Ovary (tissue), 9 donors: ENCODE data around the gene RNF34. TPM values are rescaled to one million over a fixed set of nuclear protein-coding genes. Genes with fewer than 3 reads are reported as not detected.

ENCODE experiments used
- DNase-seq, 5 donors: peaks; one replicate each; pipeline ENCODE4 v3.0.0-alpha.2; 2019 to 2020
- H3K27ac ChIP-seq, 2 donors: fragments of 200-600 bp; one replicate each; pipeline versions ENCODE4 v1.5.1 to v1.8.0; 2019 to 2022
- H3K27me3 ChIP-seq: fragments of 200-600 bp; one replicate; pipeline ENCODE4 v1.8.0; 2022
- H3K36me3 ChIP-seq: fragments of 200-600 bp; sonication (generic); one replicate; pipeline ENCODE4 v1.5.1; 2019
- H3K4me1 ChIP-seq: one replicate; pipeline ENCODE4 v1.8.1; 2013; ENCODE audit warnings: mild to moderate bottlenecking, moderate library complexity; ENCODE audit not compliant: insufficient read depth
- H3K4me3 ChIP-seq: fragments of 200-600 bp; sonication (generic); one replicate; pipeline ENCODE4 v1.5.1; 2017
- H3K9me3 ChIP-seq, 2 donors: fragments of 200-600 bp in 1 of 2; sonication (generic) in 1 of 2; one replicate each; pipeline versions ENCODE4 v1.5.1 to v1.8.1; 2013 to 2019; ENCODE audit warnings: mild to moderate bottlenecking in 1 of 2, moderate library complexity in 1 of 2
- EP300 ChIP-seq: sonication (generic); formaldehyde crosslinking; IDR thresholded peaks from one replicate; pipeline ENCODE4 v1.6.1; 2017; ENCODE audit warnings: antibody characterized with exemption
- POLR2A ChIP-seq: fragments of 450-650 bp; IDR thresholded peaks from one replicate; pipeline ENCODE4 v1.6.1; 2017; ENCODE audit warnings: antibody characterized with exemption, mild to moderate bottlenecking, moderate library complexity
- WGBS, 3 donors: extraction: QIAGEN DNeasy Blood & Tissue Kit in 1 of 3; methylation state at CpG; one replicate each; pipeline versions ENCODE4 v1.1.5 to v1.1.7; 2013 to 2017; 5-methylcytosine and 5-hydroxymethylcytosine counted together
- intact Hi-C, 4 donors: fragments of 100-400 bp; cut with DNase I; formaldehyde crosslinking; loops; one replicate each; pipeline versions ENCODE4 v1.11.0 to v1.15.1; 2022 to 2023
- polyA plus RNA-seq, 2 donors: library from polyadenylated mRNA; stranded (reverse); fragments of 200-250 nt in 1 of 2; fragments of 350-450 nt in 1 of 2; fragmentation: Illumina TruSeq in 1 of 2; extraction: RNeasy Lipid Tissue Mini Kit (QIAGEN cat#74804) in 1 of 2; gene quantifications; one replicate each; pipeline ENCODE4 v1.2.3, GENCODE V29; 2013 to 2014
- total RNA-seq, 7 donors: library from RNA; depleted of rRNA in 2 of 7; stranded (reverse); fragments of >200 nt in 2 of 7; fragmentation: NEBNext Ultra II Directional in 3 of 7; extraction: Animal tissue kit (Norgen Biotek cat#: 25700) in 3 of 7; gene quantifications; one replicate each; pipeline versions ENCODE4 v1.1.0 to v1.2.4, GENCODE V29; 2016 to 2023
- TF ChIP-seq, protein P1 (sequence below), 3 donors: fragments of 450-650 bp in 2 of 3; fragments of 200-600 bp in 1 of 3; IDR thresholded peaks; one replicate each; pipeline versions ENCODE4 v1.5.1 to v1.8.0; 2016 to 2022; ENCODE audit warnings: antibody characterized with exemption in 3 of 3, mild to moderate bottlenecking in 1 of 3
- donor health status: DM: no; HTN: no; CAD: no; lungs with moderate emphysema.
- donor health status: DM: no; HTN: no; CAD: no.
- donor health status: Bipolar disorder and iron deficiency.
- donor health status: DM: yes; HTN: yes; CAD: no.
- donor health status: DM: no; HTN: no; CAD: no.
- donor health status: DM: yes; HTN: yes; CAD: no.

Gene RNF34
- total and polyA plus RNA-seq, 9 donors = 17.3 to 39.8 (median 27.5) TPM

GRCh38 chr12:121448771-121449315 lies 48.9 kb downstream of the RNF34 start:
- intact Hi-C loops = loop anchor here in 1 of 4 donors (10.0 kb wide), 1 partner anchor 114 kb away; no protein-coding TSS in a partner anchor

DNA sequence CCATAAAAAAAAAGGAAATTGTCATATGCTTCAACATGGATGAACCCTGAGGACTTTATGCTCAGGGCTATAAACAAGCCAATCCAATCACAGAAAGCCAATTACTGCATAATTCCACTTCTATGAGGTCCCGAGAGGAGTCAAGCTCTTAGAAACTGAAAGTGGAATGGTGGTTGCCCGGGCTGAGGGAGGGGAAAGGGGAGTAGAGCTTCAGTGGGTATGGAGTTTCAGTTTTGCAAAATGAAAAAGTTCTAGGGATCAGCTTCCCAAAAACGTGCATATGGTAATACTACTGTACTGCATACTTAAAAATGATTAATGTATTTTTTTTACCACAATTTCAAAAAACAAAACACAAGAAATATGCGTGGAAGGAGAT lies 52.0 kb downstream of the RNF34 start:
- TF ChIP-seq EP300 = no peak
- TF ChIP-seq POLR2A = no peak
- TF ChIP-seq, protein P1, sequence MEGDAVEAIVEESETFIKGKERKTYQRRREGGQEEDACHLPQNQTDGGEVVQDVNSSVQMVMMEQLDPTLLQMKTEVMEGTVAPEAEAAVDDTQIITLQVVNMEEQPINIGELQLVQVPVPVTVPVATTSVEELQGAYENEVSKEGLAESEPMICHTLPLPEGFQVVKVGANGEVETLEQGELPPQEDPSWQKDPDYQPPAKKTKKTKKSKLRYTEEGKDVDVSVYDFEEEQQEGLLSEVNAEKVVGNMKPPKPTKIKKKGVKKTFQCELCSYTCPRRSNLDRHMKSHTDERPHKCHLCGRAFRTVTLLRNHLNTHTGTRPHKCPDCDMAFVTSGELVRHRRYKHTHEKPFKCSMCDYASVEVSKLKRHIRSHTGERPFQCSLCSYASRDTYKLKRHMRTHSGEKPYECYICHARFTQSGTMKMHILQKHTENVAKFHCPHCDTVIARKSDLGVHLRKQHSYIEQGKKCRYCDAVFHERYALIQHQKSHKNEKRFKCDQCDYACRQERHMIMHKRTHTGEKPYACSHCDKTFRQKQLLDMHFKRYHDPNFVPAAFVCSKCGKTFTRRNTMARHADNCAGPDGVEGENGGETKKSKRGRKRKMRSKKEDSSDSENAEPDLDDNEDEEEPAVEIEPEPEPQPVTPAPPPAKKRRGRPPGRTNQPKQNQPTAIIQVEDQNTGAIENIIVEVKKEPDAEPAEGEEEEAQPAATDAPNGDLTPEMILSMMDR (IDR thresholded peaks at IDR 0.05) = no peak
- no peaks in the 10 kb centered on the region for H3K27me3 ChIP-seq
- intact Hi-C loops = no loop called here
- no peaks in the 10 kb centered on the region for H3K9me3 ChIP-seq
- H3K4me1 ChIP-seq = peaks cover 14% of the 10 kb centered on the region
- H3K36me3 ChIP-seq = no peaks in the 10 kb centered on the region
- DNase-seq = no peak
- WGBS, 3 donors = 1 to 4% (median 2%) methylated on average over 4 of the region's 4 CpGs
- H3K27ac ChIP-seq = peak overlapping the region in 1 of 2 donors; percentile 53
- peak overlapping the region; percentile 13 for H3K4me3 ChIP-seq

More at GRCh38 chr12:121448771-121449315, 48.9 kb downstream of the RNF34 start:
- Histone ChIP-seq H3K36me3 (no peaks in the 10 kb centered on the region), H3K9me3 (no peaks in the 10 kb centered on the region), H3K4me3 (no peak overlapping the region), H3K27me3 (no peaks in the 10 kb centered on the region), H3K27ac (no peak overlapping the region), H3K4me1 (peaks cover 14% of the 10 kb centered on the region)
- DNase-seq = peak in 1 of 5 donors; percentile 36
- WGBS, 3 donors = 84 to 88% (median 86%) methylated on average over 16 of the region's 16 CpGs
- TF ChIP-seq POLR2A (no peak), EP300 (no peak)
- TF ChIP-seq, protein P1 (IDR thresholded peaks at IDR 0.05) = no peak

- TF ChIP-seq, protein P1 (IDR thresholded peaks at IDR 0.05) = no peak
- TF ChIP-seq EP300 (no peak), POLR2A (no peak)
- WGBS, 3 donors = 18 to 26% (median 25%) methylated on average over 32 to 35 of the region's 35 CpGs
- Histone ChIP-seq H3K27me3 (no peaks in the 10 kb centered on the region), H3K9me3 (no peaks in the 10 kb centered on the region), H3K4me1 (peaks cover 13% of the 10 kb centered on the region), H3K4me3 (peak overlapping the region; percentile 13), H3K36me3 (no peaks in the 10 kb centered on the region), H3K27ac (peak overlapping the region; percentile 53 to 60)
- intact Hi-C loops = no loop called here
- DNase-seq = peak in 3 of 5 donors; percentile 35 to 52 (median 52)
These were observed 52.5 kb downstream of the RNF34 start for GRCh38 chr12:121452340-121452984.

- H3K36me3 ChIP-seq = no peaks in the 10 kb centered on the region
- DNase-seq = peak in 2 of 5 donors; percentile 19 to 41
- TF ChIP-seq POLR2A (no peak), EP300 (no peak)
- TF ChIP-seq, protein P1 (IDR thresholded peaks at IDR 0.05) = no peak
- peak overlapping the region; percentile 53 to 60 for H3K27ac ChIP-seq
- H3K9me3 ChIP-seq = no peaks in the 10 kb centered on the region
- no peaks in the 10 kb centered on the region for H3K27me3 ChIP-seq
- H3K4me3 ChIP-seq = no peak overlapping the region
- H3K4me1 ChIP-seq = peaks cover 10% of the 10 kb centered on the region
- intact Hi-C loops = no loop called here
- WGBS, 3 donors = 91 to 94% (median 94%) methylated on average over 39 of the region's 39 CpGs
These were observed 53.1 kb downstream of the RNF34 start for GRCh38 chr12:121452985-121453360.
